Progenitor cell of endocrine pancreas (in vitro differentiated cells): Measurements from ENCODE around the gene ZBTB16. TPM values are rescaled to one million over a fixed set of nuclear protein-coding genes. Genes with fewer than 3 reads are reported as not detected.

Source experiments
- DNase-seq: peaks from one replicate; pipeline ENCODE4 v3.0.0; 2021; ENCODE audit warnings: low spot score; ENCODE audit not compliant: unreplicated experiment
- H3K27ac Mint-ChIP-seq: 2 replicates; pipeline ENCODE4 v1.8.0; 2021; ENCODE audit warnings: mild to moderate bottlenecking, moderate library complexity, mixed read lengths
- H3K27me3 Mint-ChIP-seq: 2 replicates; pipeline ENCODE4 v1.8.0; 2021; ENCODE audit warnings: mixed read lengths
- H3K36me3 Mint-ChIP-seq: 2 replicates; pipeline ENCODE4 v1.8.0; 2022; ENCODE audit warnings: mixed read lengths; ENCODE audit not compliant: insufficient read depth
- H3K4me1 Mint-ChIP-seq: 2 replicates; pipeline ENCODE4 v1.8.0; 2021; ENCODE audit warnings: low read depth, mixed read lengths
- H3K4me3 Mint-ChIP-seq: 2 replicates; pipeline ENCODE4 v1.8.0; 2021; ENCODE audit warnings: low read depth, mild to moderate bottlenecking, moderate library complexity, mixed read lengths
- H3K9me3 Mint-ChIP-seq: 2 replicates; pipeline ENCODE4 v1.8.0; 2021; ENCODE audit warnings: low read depth, mixed read lengths
- CTCF ChIP-seq: fragments of 200-600 bp; sonication (generic); IDR thresholded peaks from one replicate; pipeline ENCODE4 v1.5.0; 2021; ENCODE audit warnings: antibody characterized with exemption, mild to moderate bottlenecking; ENCODE audit not compliant: unreplicated experiment
- total RNA-seq: library from RNA; stranded (reverse); gene quantifications from 2 replicates; pipeline ENCODE4 v1.2.1, GENCODE V29; 2021

The ZBTB16 gene
- total RNA-seq, 1 donor from 2014 or later, result 29.6 TPM

- peaks cover 19% of the 10 kb centered on the region for H3K4me1 Mint-ChIP-seq
- TF ChIP-seq CTCF, result no peak
- no peaks in the 10 kb centered on the region for H3K27me3 Mint-ChIP-seq
These were observed 99.4 kb downstream of the ZBTB16 start for GRCh38 chr11:114158886-114159285.

GRCh38 chr11:114159320-114159719 lies 99.8 kb downstream of the ZBTB16 start:
- Mint-ChIP-seq H3K27ac (peak overlapping the region; percentile 29), H3K27me3 (no peaks in the 10 kb centered on the region), H3K4me3 (no peak overlapping the region), H3K36me3 (peaks cover 3% of the 10 kb centered on the region), H3K4me1 (peaks cover 18% of the 10 kb centered on the region), H3K9me3 (no peaks in the 10 kb centered on the region)
- no peak for TF ChIP-seq CTCF
- DNase-seq, result no peak

More at GRCh38 chr11:114158886-114159285, 99.4 kb downstream of the ZBTB16 start:
- H3K9me3 Mint-ChIP-seq, result no peaks in the 10 kb centered on the region
- peaks cover 3% of the 10 kb centered on the region for H3K36me3 Mint-ChIP-seq
- DNase-seq, result no peak
- no peak overlapping the region for H3K27ac Mint-ChIP-seq
- H3K4me3 Mint-ChIP-seq, result no peak overlapping the region

- Mint-ChIP-seq H3K4me1 (peaks cover 11% of the 10 kb centered on the region), H3K27ac (peak overlapping the region; percentile 29), H3K27me3 (no peaks in the 10 kb centered on the region), H3K9me3 (no peaks in the 10 kb centered on the region), H3K36me3 (peaks cover 3% of the 10 kb centered on the region), H3K4me3 (no peak overlapping the region)
- no peak for DNase-seq
- TF ChIP-seq CTCF, result no peak
These were observed 100.5 kb downstream of the ZBTB16 start for GRCh38 chr11:114159802-114160632.

GRCh38 chr11:114160894-114161293 lies 101.4 kb downstream of the ZBTB16 start:
- Mint-ChIP-seq H3K4me1 (peaks cover 11% of the 10 kb centered on the region), H3K36me3 (peaks cover 3% of the 10 kb centered on the region), H3K27me3 (no peaks in the 10 kb centered on the region)

More at GRCh38 chr11:114160894-114161293, 101.4 kb downstream of the ZBTB16 start:
- DNase-seq, result no peak
- TF ChIP-seq CTCF, result no peak
- no peak overlapping the region for H3K27ac Mint-ChIP-seq
- H3K9me3 Mint-ChIP-seq, result no peaks in the 10 kb centered on the region
- no peak overlapping the region for H3K4me3 Mint-ChIP-seq
